ENCODE data around the gene TRAPPC12.
"Not testable (repeated sequence)": the region's sequence is repeated elsewhere in the genome, so short reads cannot be mapped to it uniquely, and the experiment has no call there.

The TRAPPC12 gene

DNA sequence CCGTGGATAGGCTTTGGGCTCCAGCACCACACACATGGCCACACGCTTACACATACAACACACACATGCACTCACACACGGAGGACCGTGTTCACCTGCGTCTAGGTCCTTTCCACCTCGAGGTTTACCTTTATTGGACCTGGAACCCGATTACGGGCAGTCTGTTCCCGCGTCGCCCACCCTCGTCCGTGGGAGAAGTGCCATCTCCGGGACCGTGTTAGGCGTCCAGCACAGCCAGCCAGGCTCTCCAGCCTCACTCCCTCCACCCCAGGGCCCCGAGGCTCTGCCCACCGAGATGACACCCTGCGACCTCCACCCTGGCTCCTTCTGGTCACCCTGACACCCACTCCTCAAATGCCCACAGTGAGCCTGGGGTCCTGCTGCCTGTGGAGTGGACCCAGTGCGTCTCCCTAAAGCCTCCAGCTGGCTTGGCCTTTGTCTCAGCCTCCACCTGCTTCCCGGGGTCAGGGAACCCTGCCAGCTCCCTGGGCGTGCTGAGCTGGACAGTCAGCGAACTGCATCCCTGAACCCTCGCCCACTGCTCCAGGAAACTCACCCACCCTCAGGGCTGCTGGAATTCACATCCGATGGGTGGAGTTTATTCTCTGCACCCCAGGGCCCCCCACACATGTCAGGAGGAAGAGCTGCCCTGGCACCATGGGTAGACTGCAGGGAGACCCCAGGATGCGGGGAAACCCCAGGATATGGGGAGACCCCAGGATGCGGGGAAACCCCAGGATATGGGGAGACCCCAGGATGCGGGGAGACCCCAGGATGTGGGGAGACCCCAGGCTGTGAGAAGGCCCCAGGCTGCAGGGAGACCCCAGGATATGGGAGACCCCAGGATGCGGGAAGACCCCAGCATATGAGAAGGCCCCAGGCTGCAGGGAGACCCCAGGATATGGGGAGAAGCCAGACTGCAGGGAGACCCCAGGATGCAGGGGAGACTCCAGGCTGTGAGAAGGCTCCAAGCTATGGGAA is 106.8 kb downstream of the TRAPPC12 start:
- no peak for DNase-seq (ENCODE audit: low read depth)

DNA sequence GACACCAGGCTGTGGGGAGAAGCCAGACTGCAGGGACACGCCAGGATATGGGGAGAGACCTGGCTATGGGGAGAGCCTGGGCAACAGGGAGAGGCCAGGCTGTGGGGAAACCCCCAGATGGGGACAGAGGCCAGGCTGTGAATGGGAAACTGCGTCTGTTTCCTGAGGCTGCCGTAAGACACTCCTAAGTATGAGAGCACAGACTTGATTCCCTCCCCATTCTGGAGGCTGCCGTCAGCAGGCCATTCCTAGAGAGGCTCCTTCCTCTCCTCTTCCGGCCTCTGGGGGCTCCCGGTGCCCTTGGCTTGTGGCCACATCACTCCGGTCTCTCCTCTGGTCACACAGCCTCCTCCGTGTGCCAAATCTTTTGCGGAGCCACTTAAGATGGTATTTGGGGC is 107.5 kb downstream of the TRAPPC12 start:
- DNase-seq (ENCODE audit: low read depth), result no peak

DNA sequence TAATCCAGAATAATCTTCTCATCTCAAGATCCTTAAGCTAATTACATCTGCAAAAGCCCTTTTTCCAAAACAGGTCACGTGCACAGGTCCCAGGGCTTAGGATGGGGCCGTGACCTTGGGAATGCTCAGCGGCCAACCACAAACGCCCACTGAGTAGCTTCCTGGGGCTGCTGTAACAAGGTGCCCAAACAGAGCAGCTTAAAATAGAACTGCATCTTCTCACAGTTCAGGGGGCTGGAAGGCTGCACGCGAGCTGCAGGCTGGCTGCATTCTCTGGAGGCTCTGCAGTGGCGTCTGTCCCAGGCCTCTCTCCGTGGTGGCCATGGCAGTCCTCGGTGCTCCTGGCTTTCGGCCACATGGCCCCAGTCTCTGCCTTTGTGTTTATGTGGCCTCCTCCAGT is 107.9 kb downstream of the TRAPPC12 start:
- no peak for DNase-seq (ENCODE audit: low read depth)

DNA sequence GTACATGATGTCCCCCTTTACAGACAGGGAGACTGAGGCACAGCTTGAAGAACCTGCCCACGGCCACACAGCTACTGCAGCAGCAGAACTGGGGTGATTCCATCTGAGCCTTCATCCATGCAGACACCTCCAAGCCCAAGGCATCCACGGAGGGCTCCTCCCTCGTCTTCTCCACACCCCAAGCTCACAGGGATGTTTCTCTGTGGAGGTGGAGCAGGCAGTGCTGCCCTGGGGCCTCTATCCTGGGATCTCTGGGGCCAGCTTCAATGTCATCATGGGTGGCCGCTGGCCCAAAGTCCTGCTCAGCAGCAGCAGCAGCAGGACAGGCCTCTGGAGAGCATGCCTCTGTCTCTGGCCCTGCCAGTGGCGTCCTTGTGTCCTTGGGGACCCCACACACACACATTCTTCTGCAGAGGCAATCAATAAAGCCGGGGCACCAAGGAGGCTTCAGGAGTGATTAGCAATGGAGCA is 108.6 kb downstream of the TRAPPC12 start:
- DNase-seq (ENCODE audit: low read depth), result no peak

DNA sequence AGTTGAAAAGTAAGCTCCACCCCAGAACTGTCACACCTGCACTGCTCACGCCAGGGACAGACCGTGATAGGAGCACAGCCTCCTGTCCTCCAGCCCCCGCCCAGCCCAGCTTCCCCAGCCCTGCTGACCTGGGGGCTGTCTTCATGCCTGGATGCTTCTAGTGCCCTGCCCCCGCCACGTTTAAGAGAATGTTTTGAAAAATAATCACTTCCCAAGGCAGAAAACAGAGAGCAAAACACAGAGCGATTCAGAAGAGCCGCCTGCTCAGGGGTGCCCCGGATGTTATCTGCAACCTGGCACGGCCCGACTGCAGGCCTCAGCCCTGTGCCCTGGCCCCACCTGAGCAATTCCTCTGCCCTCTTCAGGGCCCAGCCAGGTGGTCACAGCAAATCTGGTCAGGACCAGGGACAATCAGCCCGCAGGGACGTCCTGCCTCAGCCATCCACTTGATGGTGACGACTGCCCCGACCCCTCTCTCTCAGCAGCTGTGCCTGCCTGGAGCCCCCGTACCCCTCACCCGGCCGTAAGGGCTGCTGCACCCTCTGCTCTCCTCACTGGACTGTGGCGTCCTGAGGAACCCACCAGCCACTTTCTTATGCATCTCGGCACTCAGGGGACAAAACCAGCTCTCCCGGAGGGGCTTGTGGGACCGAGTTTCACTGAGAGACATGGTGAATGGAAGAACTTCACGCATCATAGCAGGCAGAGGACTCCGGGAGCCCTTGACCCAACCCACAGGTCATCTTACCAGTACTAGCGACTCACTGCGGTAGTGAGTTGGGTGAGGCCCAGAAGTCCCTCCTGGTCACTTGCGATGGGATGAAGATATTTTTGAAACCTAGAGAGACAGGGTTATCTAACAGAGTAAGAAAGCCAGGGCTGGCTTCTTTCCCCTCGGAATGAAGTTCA is 109.6 kb downstream of the TRAPPC12 start:
- no peak for DNase-seq (ENCODE audit: low read depth)

DNA sequence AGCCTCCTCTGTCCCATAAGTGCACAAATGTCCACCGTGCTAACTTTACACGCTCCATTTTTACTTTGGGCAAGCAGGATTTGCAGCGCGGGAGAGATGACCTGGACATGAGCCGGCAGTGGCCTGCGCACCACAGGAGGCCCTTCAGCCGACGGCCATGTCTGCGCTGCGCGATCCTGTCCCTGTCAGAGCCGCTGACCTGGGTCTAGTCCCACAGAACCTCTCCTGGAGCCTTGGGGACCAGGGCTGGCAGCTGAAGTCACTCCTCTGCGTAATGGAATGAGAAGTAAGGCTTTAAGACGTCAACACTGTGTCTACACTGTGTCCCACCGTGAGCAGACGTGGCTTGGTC is 110.2 kb downstream of the TRAPPC12 start:
- no peak for DNase-seq (ENCODE audit: low read depth)

DNA sequence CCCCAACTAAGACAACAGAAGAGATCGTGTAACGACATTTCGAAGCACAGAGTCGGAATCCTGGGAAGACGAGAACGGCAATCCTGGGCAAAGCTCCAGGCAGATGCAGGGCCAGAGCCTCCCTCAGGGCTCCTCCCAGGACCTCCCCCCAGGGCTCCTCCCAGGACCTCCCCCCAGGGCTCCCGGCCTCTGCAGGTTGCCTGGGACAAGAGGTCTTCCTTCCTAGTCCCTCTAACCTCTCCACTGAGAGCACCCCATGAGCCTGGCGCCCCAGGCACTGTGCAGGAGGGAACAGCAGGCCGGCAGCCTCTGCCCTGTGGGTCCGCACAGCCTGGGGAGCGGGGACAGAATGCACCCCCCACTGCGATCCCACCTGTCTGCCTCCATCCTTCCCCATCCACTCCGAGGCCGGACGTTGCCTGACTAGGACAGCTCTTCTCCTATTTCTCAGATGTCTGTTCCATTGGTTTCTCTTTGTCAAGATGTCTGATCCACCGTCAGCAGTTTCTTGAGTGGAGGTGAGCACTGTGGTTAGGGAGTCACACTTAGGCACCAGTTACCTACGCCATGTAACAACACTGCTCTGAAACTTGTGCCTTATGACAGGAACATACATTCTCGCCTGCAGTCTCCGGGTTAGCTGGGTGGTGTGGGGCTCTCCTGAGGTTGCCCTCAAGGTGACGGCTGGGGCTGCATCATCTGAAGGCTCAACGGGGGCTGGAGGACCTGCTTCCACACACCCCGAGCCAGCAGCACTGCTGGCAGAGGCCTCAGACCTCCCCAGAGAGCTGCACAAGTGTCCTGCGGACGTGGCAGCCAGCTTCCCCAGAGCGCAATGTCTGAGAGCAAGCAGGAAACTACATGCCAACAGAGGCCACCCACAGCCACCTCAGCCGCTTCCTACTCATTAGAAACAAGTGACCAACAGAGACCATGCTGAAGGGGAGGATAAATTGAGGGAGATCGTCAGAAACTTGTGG is 111.0 kb downstream of the TRAPPC12 start:
- DNase-seq (ENCODE audit: low read depth), result no peak

DNA sequence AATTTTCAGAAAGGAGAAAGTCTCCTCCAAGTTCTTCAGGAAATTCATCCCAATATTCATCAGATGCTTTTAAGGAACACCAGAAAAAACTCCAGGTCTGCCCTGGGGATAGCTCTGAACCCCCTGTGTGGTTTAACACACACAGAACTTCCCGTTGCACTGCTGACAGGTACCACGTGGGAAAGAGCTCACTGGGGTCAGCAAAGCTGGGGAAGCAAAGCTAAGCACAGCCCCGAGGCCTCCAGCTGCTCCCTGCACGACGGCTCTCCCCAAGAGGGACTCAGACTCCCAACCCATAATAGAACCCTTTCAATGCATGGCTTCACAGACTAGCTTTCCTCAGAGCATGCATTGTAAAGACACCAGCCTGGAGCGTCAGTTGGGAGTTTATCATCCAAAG is 111.8 kb downstream of the TRAPPC12 start:
- DNase-seq (ENCODE audit: low read depth), result no peak

DNA sequence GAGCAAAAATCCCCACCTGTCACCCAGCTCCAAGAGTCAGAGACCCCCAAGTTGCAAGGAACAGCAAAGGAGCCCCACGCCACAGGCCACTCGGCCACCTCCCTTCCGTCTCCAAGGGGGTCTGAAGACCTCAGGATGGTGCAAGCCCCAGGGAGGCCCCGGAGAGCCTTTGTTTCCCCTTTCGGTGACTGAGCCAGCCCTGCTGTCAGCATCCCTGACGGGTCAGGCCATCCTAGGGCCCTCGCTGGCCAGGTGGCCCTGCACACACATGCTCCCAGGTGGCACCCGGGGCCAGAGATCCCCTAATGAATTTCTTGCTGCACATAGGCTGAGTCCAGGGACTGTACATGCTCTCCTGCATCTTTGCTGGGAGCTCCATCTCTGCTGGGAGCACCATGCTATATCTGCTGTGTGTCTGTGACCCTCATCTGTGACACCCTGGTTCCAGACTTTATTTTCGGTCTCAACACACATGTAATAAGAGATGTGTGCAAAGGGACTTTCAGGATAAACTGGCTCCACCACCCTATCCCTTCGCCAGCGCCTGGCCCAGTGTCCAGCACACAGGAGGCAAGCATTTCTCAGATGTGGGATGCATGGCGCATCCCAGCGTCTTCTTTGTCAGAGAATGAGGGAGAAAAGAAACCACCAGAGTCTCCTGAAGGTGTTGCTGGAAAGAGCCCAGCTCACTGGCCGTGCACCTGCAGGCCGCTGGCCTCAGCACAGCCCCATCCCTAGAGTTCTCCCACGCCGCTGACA is 112.4 kb downstream of the TRAPPC12 start:
- DNase-seq (ENCODE audit: low read depth), result no peak

DNA sequence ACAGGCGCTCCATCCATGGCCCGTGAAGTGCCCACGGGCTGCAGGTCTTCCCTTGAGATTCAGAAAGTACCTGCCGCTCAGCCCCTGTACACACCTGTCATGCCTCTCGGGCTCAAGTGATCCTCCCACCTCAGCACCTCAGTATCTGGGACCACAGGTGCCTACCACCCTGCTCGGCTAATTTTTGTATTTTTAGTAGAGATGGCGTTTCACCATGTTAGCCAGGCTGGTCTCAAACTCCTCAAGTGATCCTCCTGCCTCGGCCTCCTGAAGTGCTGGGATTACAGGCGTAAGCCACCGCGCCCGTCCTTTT is 112.9 kb downstream of the TRAPPC12 start:
- not testable (repeated sequence) for DNase-seq (ENCODE audit: low read depth)

DNA sequence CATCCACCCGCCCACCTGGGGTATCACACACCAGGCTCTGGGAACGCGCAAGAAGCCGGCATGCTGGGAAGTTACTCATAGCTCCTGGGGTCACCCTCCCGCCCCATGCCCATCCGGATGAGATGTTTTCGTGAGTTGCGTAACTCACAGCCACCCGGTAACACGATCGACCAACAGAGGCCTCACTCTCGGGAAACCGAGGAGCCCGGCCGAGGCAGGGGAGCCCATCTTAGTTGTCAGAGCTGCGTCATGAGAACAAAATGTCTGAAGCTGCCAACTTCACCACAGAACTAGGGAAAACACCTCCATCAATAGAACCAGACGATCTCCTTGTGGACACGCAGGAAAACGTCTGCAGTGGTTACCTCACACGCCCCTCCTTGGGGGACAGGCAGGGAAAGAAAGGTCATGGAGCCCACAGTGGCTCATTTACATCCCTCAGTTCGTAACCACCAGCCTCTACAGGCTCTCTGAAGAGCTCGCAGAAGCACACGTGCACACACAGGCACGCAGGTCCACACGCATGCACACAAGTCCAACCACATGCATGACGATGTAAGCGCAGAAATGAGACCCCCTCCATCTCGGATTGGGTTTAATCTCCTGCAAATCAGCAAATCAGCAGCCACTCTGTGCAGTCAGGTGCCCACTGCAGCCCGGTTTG is 113.6 kb downstream of the TRAPPC12 start:
- no peak for DNase-seq (ENCODE audit: low read depth)

DNA sequence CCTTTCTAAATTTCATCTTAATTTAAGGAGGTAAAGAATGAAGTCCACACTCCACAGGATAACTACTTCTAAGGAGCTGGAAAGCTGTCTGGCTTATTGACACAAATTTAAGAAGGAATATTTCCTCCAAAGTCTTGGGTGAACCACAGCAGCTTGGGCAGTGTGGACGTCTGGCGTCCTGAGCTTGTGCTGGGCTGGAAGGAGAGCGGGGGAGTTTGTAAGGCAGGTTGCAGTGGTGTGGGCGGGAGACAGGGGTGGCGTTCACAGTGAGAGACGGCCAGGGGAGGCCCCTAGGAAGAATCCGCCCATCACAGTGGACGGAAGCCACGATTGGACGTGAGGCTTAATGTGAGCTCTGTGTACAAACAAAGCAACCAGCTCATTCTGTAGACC is 114.1 kb downstream of the TRAPPC12 start:
- no peak for DNase-seq (ENCODE audit: low read depth)

DNA sequence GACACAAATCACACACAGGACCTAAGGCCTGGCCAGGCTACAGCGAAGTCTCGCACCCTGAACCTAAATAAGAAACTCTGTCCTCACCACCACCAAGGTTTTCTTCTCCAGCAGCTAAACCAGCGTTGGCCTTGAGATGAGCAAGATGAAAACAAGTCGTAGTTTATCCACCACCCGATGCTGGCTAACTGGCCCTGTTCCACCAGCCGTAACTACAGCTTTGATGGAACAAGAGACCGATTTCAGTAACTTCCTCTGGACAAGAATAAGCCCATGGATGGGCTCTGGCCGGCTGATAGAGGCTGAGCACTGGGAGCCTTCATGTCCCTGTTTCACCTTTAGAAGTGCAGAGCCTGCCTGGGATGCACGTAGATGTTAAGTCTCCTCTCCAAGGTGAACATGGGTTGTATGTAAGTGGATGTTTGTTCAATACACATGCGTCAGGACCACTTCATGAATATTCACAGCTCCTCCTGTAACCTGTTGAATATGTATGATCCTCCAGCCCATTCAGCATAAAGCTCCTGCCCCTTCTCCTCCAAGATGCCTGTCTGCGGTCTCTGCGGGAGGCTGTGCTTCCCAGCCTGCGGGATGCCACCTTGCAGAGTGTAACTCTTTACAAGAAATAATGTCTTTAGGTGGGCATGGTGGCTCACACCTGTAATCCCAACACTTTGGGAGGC is 115.6 kb downstream of the TRAPPC12 start:
- DNase-seq (ENCODE audit: low read depth), result no peak

DNA sequence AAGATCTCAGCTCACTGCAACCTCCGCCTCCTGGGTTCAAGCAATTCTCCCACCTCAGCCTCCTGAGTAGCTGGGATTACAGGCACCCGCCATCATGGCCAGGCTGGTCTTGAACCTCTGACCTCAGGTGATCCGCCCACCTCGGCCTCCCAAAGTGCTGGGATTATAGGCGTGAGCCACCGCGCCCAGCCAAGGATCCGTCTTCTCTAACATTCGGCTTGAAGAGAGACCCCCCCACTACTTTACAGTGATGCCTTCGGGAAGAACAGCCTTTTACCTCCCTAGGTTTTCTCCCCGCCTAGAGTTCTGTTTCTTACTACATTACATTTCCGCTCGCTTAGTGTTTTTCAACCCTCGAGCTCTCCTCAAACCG is 117.2 kb downstream of the TRAPPC12 start:
- DNase-seq (ENCODE audit: low read depth), result not testable (repeated sequence)

DNA sequence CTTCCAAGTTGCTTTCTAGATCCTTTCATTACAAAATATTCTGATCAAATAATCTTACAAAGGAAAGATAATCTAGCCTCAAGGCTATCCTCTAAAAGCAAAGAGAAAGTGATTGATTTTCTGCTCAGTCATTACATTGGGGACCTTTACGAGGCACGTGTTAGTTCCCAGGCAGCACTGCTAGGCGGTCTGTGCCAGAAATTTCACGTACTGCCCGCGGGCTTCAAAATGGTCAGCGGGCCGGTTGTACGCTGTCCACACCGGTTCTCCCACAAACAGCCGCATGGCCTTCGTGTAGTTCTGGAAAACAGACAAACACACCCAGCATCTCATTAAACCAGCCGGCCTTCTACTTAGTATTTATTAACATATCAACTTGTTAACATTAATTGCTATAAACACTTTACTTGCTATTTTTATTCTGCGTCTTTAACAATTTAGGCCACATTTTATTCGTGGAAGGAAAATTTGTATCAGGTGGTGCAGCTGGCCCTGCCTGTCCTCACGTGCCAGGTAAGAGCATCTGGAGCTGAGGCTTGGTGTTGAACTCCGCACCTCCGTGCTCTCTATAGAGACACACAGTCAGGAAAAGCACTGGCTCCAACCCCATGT is 119.4 kb downstream of the TRAPPC12 start:
- DNase-seq (ENCODE audit: low read depth), result no peak

DNA sequence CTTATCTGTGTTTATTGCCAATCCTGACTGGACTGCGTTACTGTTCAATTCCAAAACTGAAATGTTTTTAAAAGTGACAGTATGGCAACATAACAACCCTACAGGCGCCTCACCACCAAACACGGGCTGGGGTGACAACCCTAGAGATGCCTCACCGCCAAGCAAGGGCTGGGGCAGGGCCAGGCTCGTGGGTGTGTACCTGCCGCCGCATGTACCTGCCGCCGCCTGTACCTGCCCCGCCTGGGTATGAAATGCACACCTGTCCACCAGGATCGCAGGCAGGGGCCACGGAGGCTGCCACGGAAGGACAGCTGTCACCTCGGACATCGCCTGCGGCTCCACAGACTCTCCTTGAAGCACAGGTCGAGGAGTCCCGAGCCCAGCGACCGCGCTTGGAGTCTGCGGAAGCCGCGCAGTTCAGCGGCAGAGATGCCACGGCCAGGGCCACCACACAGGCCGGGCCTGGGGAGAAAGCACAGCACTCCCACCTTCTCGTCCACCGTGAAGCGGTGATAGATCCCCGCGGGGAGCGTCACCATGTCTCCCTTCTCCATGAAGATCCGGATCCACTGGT is 120.9 kb downstream of the TRAPPC12 start:
- no peak for DNase-seq (ENCODE audit: low read depth)

DNA sequence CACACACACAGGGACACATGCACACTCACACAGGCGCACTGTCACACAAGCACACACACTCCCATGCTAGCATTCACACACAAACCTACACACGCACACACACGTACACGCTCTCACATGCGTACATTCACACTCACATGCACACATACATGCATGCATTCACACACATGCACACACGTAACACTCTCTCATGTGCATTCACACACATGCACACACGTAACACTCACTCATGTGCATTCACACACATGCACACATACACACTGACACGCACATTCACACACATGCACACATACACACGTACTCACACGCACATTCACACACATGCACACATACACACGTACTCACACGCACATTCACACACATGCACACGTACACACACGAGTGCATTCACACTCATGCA is 123.6 kb downstream of the TRAPPC12 start:
- DNase-seq (ENCODE audit: low read depth), result no peak

DNA sequence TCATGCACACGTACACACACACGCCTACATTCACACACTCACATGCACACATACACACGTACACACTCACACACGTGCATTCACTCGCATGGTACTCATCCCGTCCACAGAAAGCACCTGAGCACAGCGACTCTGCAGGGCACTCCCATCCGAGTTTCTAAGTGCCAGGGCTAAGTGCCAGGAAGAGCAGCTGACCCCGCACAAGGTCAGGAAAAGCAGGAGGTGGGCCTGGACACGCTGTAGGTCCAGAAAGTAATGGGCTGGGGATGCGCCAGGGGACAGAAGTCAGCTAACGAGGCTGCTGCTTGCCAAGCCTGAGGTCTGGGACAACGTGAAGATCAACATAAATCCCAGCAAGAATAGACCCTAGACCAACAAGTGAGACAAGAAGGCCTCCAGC is 124.0 kb downstream of the TRAPPC12 start:
- DNase-seq (ENCODE audit: low read depth), result no peak

DNA sequence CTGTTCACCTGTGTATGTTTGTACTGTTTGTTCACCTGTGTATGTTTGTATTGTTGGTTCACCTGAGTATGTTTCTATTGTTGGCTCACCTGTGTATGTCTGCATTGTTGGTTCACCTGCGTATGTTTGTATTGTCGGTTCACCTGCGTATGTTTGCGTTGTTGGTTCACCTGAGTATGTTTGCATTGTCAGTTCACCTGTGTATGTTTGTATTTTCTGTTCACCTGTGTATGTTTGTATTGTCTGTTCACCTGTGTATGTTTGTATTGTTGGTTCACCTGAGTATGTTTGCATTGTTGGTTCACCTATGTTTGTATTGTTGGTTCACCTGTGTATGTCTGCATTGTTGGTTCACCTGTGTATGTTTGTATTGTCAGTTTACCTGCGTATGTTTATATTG is 125.2 kb downstream of the TRAPPC12 start:
- no peak for DNase-seq (ENCODE audit: low read depth)

All from CMK (cell line).